Activated CD8-positive, alpha-beta T cell treated with anti-CD3 and anti-CD28 coated beads, Interleukin-2, amount 10 ng/mL, durations not matched to agents 7 days and 5 days (primary cell): ENCODE data around the gene SAMD14. TPM values are rescaled to one million over a fixed set of nuclear protein-coding genes. Genes with fewer than 3 reads are reported as not detected.

ENCODE experiments used
- ATAC-seq: fragments of 150-1000 bp; cut with Tn5 transposase; one replicate; pipeline ENCODE4 v1.10.0; 2021; ENCODE audit warnings: moderate library complexity
- CTCF ChIA-PET: fragments of 350-600 bp; sonication (Branson Sonifier 250); formaldehyde crosslinking; loops from one replicate; lab custom pipeline; 2021; ENCODE audit warnings: antibody characterized with exemption; lab: Charles Lee
- POLR2A ChIA-PET: fragments of 350-600 bp; sonication (Branson Sonifier 250); formaldehyde crosslinking; loops from one replicate; lab custom pipeline; 2021; ENCODE audit warnings: antibody characterized with exemption; lab: Charles Lee
- DNase-seq: peaks from one replicate; pipeline ENCODE4 v3.0.0-alpha.2; 2020
- H3K27ac Mint-ChIP-seq: one replicate; pipeline ENCODE4 v1.8.0; 2021; ENCODE audit warnings: mild to moderate bottlenecking, mixed read lengths
- H3K27me3 Mint-ChIP-seq: one replicate; pipeline ENCODE4 v1.8.0; 2021; ENCODE audit warnings: low read depth, mixed read lengths
- H3K36me3 Mint-ChIP-seq: one replicate; pipeline ENCODE4 v1.8.0; 2021; ENCODE audit warnings: low read depth, mixed read lengths
- H3K4me1 Mint-ChIP-seq: one replicate; pipeline ENCODE4 v1.8.0; 2021; ENCODE audit warnings: low read depth, mixed read lengths
- H3K4me3 Mint-ChIP-seq: one replicate; pipeline ENCODE4 v1.8.0; 2021; ENCODE audit warnings: mild to moderate bottlenecking, mixed read lengths
- H3K9me3 Mint-ChIP-seq: one replicate; pipeline ENCODE4 v1.8.0; 2022; ENCODE audit warnings: mixed read lengths; ENCODE audit not compliant: insufficient read depth
- total RNA-seq, 2 experiments: library from RNA; stranded (reverse); gene quantifications; one replicate each; pipeline ENCODE4 v1.2.3, GENCODE V29; 2021

Gene SAMD14
- under 1 TPM; 0.50 to 0.55 TPM for total RNA-seq

DNA sequence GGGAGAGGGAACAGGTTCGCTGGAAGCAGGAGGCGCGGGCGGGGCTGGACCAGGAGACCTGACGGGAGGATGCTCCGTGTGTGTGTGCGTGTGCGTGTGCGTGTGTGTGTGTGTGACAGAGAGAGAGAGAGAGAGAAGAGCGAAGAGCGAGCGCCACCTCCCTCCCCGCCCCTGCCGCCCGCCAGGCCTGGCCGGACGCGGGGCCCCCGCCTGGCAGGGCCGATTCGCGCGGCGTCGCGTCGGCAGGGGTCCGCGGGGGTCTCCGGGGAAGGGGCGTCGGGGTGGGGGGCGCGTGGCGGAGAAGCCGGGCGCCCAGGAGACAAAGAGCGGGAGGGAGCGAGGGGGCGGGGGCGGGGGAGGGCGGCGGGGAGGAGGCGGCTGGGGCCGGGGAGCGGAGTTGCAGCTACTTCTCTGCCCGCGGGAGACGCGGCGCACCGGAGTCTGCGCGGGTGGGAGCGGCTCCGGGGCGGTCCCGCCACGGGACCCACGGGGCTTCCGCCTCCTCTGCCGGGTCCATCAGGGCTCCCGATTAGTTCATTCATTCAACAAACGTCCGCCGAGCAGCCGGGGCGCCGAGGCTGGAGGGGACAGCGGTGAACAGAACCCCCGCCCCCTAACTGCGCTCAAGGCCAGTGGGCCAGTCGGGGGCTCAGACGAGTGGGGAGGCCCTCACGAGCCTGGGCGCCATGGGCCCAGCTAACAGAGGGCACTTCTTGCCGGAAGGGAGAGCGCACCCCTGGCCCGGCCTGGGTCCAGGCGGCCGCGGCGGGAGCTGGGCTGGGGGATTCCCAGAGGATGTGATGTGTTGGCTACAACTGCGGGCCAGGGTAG lies at the start of gene SAMD14:
Gene SAMD14, minus strand, starts transcription at position 433 of the 831 bp plus-strand sequence. CDS start 5,201 bp downstream, outside the sequence.
- peaks cover 15% of the 10 kb centered on the region for H3K36me3 Mint-ChIP-seq
- peaks cover 37% of the 10 kb centered on the region for H3K27me3 Mint-ChIP-seq
- DNase-seq (peak; percentile 64), ATAC-seq (peak; percentile 65)
- no peak within 1 kb of the TSS for H3K27ac Mint-ChIP-seq
- POLR2A ChIA-PET = interaction anchor here (0.6 to 1.1 kb wide), 3 partner anchors 17 to 31 kb away, joined by 3 to 4 read pairs (median 3); no protein-coding TSS in a partner anchor
- H3K4me1 Mint-ChIP-seq = peaks cover 34% of the 10 kb centered on the region
- CTCF ChIA-PET = interaction anchor here (0.6 to 2.4 kb wide), 8 partner anchors 9 to 70 kb away, joined by 3 to 11 read pairs (median 4); partner anchors contain the start of genes PDK2 and PPP1R9B
- peak within 1 kb of the TSS; percentile 49 for H3K4me3 Mint-ChIP-seq
- H3K9me3 Mint-ChIP-seq = no peaks in the 10 kb centered on the region

GRCh38 chr17:50177983-50178834 lies 48.2 kb upstream of the SAMD14 start:
- Mint-ChIP-seq H3K27ac (no peak overlapping the region), H3K27me3 (no peaks in the 10 kb centered on the region), H3K9me3 (no peaks in the 10 kb centered on the region), H3K4me3 (no peak overlapping the region), H3K4me1 (peaks cover 20% of the 10 kb centered on the region), H3K36me3 (no peaks in the 10 kb centered on the region)
- CTCF ChIA-PET = interaction anchor here (0.7 to 2.4 kb wide), 14 partner anchors 9 to 96 kb away, joined by 3 to 31 read pairs (median 4); partner anchors contain the start of gene TMEM92
- ATAC-seq (peak; percentile 87), DNase-seq (peak; percentile 52)
- POLR2A ChIA-PET = no interaction called here

DNA sequence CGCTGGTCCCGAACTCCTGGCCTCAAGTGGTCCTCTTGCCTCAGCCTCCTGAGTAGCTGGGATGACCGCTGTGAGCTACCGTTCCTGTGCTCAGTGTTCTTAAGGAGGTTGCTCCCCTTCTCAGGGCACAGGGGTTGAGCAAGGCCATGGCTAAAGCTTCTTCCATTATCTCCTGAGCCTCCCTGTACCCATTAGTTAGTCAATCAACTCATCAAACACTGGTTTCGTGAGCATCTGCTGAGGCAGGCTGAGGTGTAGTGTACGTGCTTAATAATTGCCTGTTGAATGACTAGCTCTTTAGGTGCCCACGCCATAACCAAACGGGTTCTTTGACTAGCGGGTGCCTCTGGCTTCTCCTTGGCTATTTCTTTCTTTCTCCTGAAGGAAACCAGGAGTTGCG lies 47.5 kb upstream of the SAMD14 start:
- Mint-ChIP-seq H3K4me1 (peaks cover 12% of the 10 kb centered on the region), H3K4me3 (no peak overlapping the region), H3K9me3 (no peaks in the 10 kb centered on the region), H3K27ac (no peak overlapping the region), H3K27me3 (no peaks in the 10 kb centered on the region), H3K36me3 (no peaks in the 10 kb centered on the region)
- ATAC-seq (no peak), DNase-seq (no peak)
- ChIA-PET POLR2A (no interaction called here), CTCF (interaction anchor here (0.9 to 2.4 kb wide), 13 partner anchors 8 to 97 kb away, joined by 3 to 31 read pairs (median 5); partner anchors contain the start of gene TMEM92)

DNA sequence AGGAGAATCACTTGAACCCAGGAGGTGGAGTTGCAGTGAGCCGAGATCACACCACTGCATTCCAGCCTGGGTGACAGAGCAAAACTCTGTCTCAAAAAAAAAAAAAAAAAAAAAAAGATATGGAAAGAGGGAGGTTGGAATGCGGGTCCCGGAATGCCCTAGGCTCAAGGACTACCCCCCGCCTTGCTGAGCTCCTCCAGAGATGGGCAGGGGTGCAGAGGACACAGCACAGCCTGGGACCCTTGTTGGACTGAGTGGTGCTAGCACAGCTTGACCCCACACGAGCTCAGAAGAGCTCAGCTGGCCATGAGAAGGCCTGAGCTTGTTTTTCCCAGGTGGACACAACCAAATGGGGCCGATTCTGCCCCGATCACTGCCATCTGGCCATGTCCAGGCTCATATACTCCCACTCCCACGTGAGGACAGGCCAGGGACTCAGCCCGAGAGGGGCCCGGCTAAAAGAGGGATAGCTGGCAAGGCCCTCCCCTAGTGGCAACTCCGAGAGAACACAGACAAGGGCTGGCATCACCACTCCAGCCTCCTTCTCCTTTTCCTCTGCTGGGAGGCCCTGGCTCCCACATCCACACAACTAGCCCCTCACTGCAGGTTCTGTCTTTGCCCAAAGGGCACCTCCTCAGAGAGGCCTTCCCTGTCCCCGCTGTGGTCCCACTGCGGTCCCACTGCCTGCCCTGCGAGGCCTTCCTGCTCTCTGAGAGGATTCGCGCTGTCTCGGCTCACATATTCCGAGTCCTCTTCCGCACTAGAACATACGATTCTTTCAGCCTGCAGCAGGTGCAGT lies 46.8 kb upstream of the SAMD14 start:
- ChIA-PET POLR2A (no interaction called here), CTCF (interaction anchor here (0.9 to 2.4 kb wide), 13 partner anchors 7 to 98 kb away, joined by 3 to 31 read pairs (median 4); partner anchors contain the start of genes COL1A1 and TMEM92)
- Mint-ChIP-seq H3K4me1 (peaks cover 9% of the 10 kb centered on the region), H3K9me3 (no peaks in the 10 kb centered on the region), H3K36me3 (no peaks in the 10 kb centered on the region), H3K4me3 (no peak overlapping the region), H3K27ac (no peak overlapping the region), H3K27me3 (no peaks in the 10 kb centered on the region)
- ATAC-seq = no peak
- no peak for DNase-seq

GRCh38 chr17:50175035-50175807 lies 45.3 kb upstream of the SAMD14 start:
- ChIA-PET POLR2A (no interaction called here), CTCF (interaction anchor here (0.6 to 1.7 kb wide), 4 partner anchors 13 to 27 kb away, joined by 3 to 7 read pairs (median 3); partner anchors contain the start of gene COL1A1)
- Mint-ChIP-seq H3K9me3 (no peaks in the 10 kb centered on the region), H3K27ac (no peak overlapping the region), H3K27me3 (no peaks in the 10 kb centered on the region), H3K4me3 (no peak overlapping the region), H3K4me1 (peaks cover 13% of the 10 kb centered on the region), H3K36me3 (no peaks in the 10 kb centered on the region)
- ATAC-seq (no peak), DNase-seq (no peak)

- no peaks in the 10 kb centered on the region for H3K36me3 Mint-ChIP-seq
- no peaks in the 10 kb centered on the region for H3K9me3 Mint-ChIP-seq
- CTCF ChIA-PET = interaction anchor here (0.7 to 1.7 kb wide), 2 partner anchors 12 to 22 kb away, joined by 3 to 7 read pairs; no protein-coding TSS in a partner anchor
- DNase-seq = no peak
- ATAC-seq = no peak
- H3K4me3 Mint-ChIP-seq = no peak overlapping the region
- no peaks in the 10 kb centered on the region for H3K27me3 Mint-ChIP-seq
- H3K27ac Mint-ChIP-seq = no peak overlapping the region
- H3K4me1 Mint-ChIP-seq = peaks cover 13% of the 10 kb centered on the region
- POLR2A ChIA-PET = interaction anchor here (0.6 kb wide), 1 partner anchor 87 kb away, joined by 3 read pairs; no protein-coding TSS in a partner anchor
Measured at GRCh38 chr17:50174444-50174843, 44.5 kb upstream of the SAMD14 start.

- DNase-seq = no peak
- ChIA-PET CTCF (interaction anchor here (0.9 to 1.7 kb wide), 2 partner anchors 11 to 56 kb away, joined by 3 to 7 read pairs; no protein-coding TSS in a partner anchor), POLR2A (interaction anchor here (0.5 kb wide), 1 partner anchor 754 kb away, joined by 3 read pairs; no protein-coding TSS in a partner anchor)
- H3K36me3 Mint-ChIP-seq = no peaks in the 10 kb centered on the region
- peaks cover 22% of the 10 kb centered on the region for H3K4me1 Mint-ChIP-seq
- no peaks in the 10 kb centered on the region for H3K27me3 Mint-ChIP-seq
- no peak for ATAC-seq
- H3K9me3 Mint-ChIP-seq = no peaks in the 10 kb centered on the region
- no peak overlapping the region for H3K27ac Mint-ChIP-seq
- H3K4me3 Mint-ChIP-seq = no peak overlapping the region
Measured at GRCh38 chr17:50173335-50173941, 43.5 kb upstream of the SAMD14 start.

GRCh38 chr17:50172936-50173334 lies 43.0 kb upstream of the SAMD14 start:
- Mint-ChIP-seq H3K27ac (no peak overlapping the region), H3K4me3 (no peak overlapping the region), H3K9me3 (no peaks in the 10 kb centered on the region), H3K27me3 (no peaks in the 10 kb centered on the region), H3K36me3 (no peaks in the 10 kb centered on the region), H3K4me1 (peaks cover 17% of the 10 kb centered on the region)
- DNase-seq (no peak), ATAC-seq (no peak)
- ChIA-PET CTCF (interaction anchor here (0.9 to 1.0 kb wide), 4 partner anchors 12 to 79 kb away, joined by 3 read pairs; no protein-coding TSS in a partner anchor), POLR2A (interaction anchor here (1.0 kb wide), 1 partner anchor 23 kb away, joined by 3 read pairs; no protein-coding TSS in a partner anchor)

- ChIA-PET POLR2A (interaction anchor here (1.0 kb wide), 1 partner anchor 24 kb away, joined by 3 read pairs; no protein-coding TSS in a partner anchor), CTCF (interaction anchor here (0.9 to 3.9 kb wide), 5 partner anchors 12 to 78 kb away, joined by 3 to 75 read pairs (median 3); partner anchors contain the start of gene COL1A1)
- no peak overlapping the region for H3K4me3 Mint-ChIP-seq
- H3K27ac Mint-ChIP-seq = no peak overlapping the region
- no peaks in the 10 kb centered on the region for H3K9me3 Mint-ChIP-seq
- DNase-seq (no peak), ATAC-seq (no peak)
- H3K27me3 Mint-ChIP-seq = no peaks in the 10 kb centered on the region
- H3K4me1 Mint-ChIP-seq = peaks cover 17% of the 10 kb centered on the region
- no peaks in the 10 kb centered on the region for H3K36me3 Mint-ChIP-seq
Measured at GRCh38 chr17:50172130-50172529, 42.2 kb upstream of the SAMD14 start.
